GM12878 (cell line): ENCODE measurements around the gene UBE2E1. TPM values are rescaled to one million over a fixed set of nuclear protein-coding genes. Genes with fewer than 3 reads are reported as not detected.

ENCODE experiments used
- ATAC-seq: fragments of 200-7000 bp; cut with Tn5 transposase; 3 replicates; pipeline ENCODE4 v1.9.1; 2020; ENCODE audit warnings: mild to moderate bottlenecking, moderate library complexity
- Bru-seq: library from RNA; stranded (reverse); fragments of 400-500 nt; gene quantifications from one replicate; lab custom pipeline; 2021; lab: Mats Ljungman, UMichigan
- BruChase-seq, 2 experiments: library from RNA; stranded (reverse); fragments of 400-500 nt; gene quantifications; one replicate each; lab custom pipeline; 2021; lab: Mats Ljungman, UMichigan
- BruUV-seq: library from RNA; stranded (reverse); fragments of 400-500 nt; replicated peaks from 2 replicates; lab custom pipeline; 2021; lab: Mats Ljungman, UMichigan
- CTCF ChIA-PET: fragments of 300-600 bp; sonication (Branson Sonifier 250); formaldehyde crosslinking; extraction: SDS; loops from one replicate; lab custom pipeline; 2021; ENCODE audit warnings: inconsistent platforms; lab: Yijun Ruan, JAX
- POLR2A ChIA-PET: fragments of 350-600 bp; formaldehyde crosslinking; extraction: SDS; loops from one replicate; lab custom pipeline; 2021; ENCODE audit warnings: inconsistent platforms; lab: Charles Lee
- RAD21 ChIA-PET: fragments of 300-600 bp; sonication (Branson Sonifier 250); formaldehyde crosslinking; loops from one replicate; lab custom pipeline; 2023; ENCODE audit warnings: antibody characterized with exemption; ENCODE audit not compliant: unreplicated experiment; lab: Charles Lee
- SMC1A ChIA-PET: fragments of 300-600 bp; sonication (Branson Sonifier 250); formaldehyde crosslinking; loops from one replicate; lab custom pipeline; 2023; ENCODE audit not compliant: unreplicated experiment, uncharacterized antibody; lab: Charles Lee
- DNase-seq: peaks from one replicate; pipeline ENCODE4 v3.0.0-alpha.2; 2011; ENCODE audit warnings: low read depth, low spot score
- FAIRE-seq: peaks from 3 replicates; lab custom pipeline; 2011; peaks lifted over from hg19 to GRCh38; lab: Jason Lieb, UNC
- H2AFZ ChIP-seq: 2 replicates; pipeline ENCODE4 v1.6.0; 2011; ENCODE audit warnings: low read depth, low read length, control low read depth; ENCODE audit not compliant: control insufficient read depth
- H3K27ac ChIP-seq: 2 replicates; pipeline ENCODE4 v1.5.1; 2011; ENCODE audit warnings: control low read depth; ENCODE audit not compliant: control insufficient read depth, insufficient read depth
- H3K27me3 ChIP-seq, 2 experiments: replicated peaks in 1 of 2; 2 replicates each; pipeline versions ENCODE4 v1.6.0 to v1.6.1; 2011; ENCODE audit warnings: low read length in 1 of 2; ENCODE audit not compliant: control insufficient read depth in 2 of 2, insufficient read depth in 2 of 2
- H3K36me3 ChIP-seq, 2 experiments: 2 replicates each; pipeline ENCODE4 v1.5.1; 2011; ENCODE audit warnings: low read length in 1 of 2; ENCODE audit not compliant: control insufficient read depth in 2 of 2, insufficient read depth in 2 of 2
- H3K4me1 ChIP-seq: 2 replicates; pipeline ENCODE4 v1.6.1; 2011; ENCODE audit warnings: mild to moderate bottlenecking, low read length, moderate library complexity, mixed read lengths; ENCODE audit not compliant: control insufficient read depth, insufficient read depth
- H3K4me2 ChIP-seq: 2 replicates; pipeline ENCODE4 v1.6.0; 2011; ENCODE audit warnings: control low read depth; ENCODE audit not compliant: control insufficient read depth, insufficient read depth
- H3K4me3 ChIP-seq: fragments of 200-600 bp; sonication (generic); 2 replicates; pipeline ENCODE4 v1.5.1; 2016
- H3K79me2 ChIP-seq: 2 replicates; pipeline ENCODE4 v1.6.0; 2011; ENCODE audit warnings: low read length; ENCODE audit not compliant: control insufficient read depth, insufficient read depth
- H3K9ac ChIP-seq: 2 replicates; pipeline ENCODE4 v1.8.0; 2011; ENCODE audit warnings: low read length, control low read depth, mixed read lengths; ENCODE audit not compliant: control insufficient read depth, insufficient read depth
- H3K9me3 ChIP-seq: replicated peaks from 3 replicates; pipeline ENCODE4 v1.5.1; 2011; ENCODE audit warnings: mild to moderate bottlenecking, low read length; ENCODE audit not compliant: control insufficient read depth, insufficient read depth
- H4K20me1 ChIP-seq: 2 replicates; pipeline ENCODE4 v1.6.0; 2011; ENCODE audit not compliant: control insufficient read depth, insufficient read depth
- E2F8 ChIP-seq: fragments of 450-650 bp; IDR thresholded peaks from 2 replicates; pipeline ENCODE4 v1.6.1; 2018; ENCODE audit warnings: mild to moderate bottlenecking, low read depth, moderate library complexity; ENCODE audit not compliant: partially characterized antibody
- ZNF687 ChIP-seq: fragments of 450-650 bp; IDR thresholded peaks from 2 replicates; pipeline ENCODE4 v1.6.1; 2017; ENCODE audit warnings: mild to moderate bottlenecking, moderate library complexity
- WGBS: methylation state at CpG from one replicate; pipeline ENCODE4 v1.1.6; 2016; ENCODE audit warnings: low lambda C conversion rate; ENCODE audit not compliant: insufficient replicate concordance, insufficient coverage; ENCODE audit errors: missing lambda C conversion rate; 5-methylcytosine and 5-hydroxymethylcytosine counted together
- in situ Hi-C: fragments of 300-500 bp; cut with MboI; formaldehyde crosslinking; loops from 9 replicates; pipeline ENCODE4 v1.14.3; 2018; ENCODE audit warnings: mixed read lengths
- intact Hi-C: fragments of 100-400 bp; cut with micrococcal nuclease; formaldehyde crosslinking; loops from one replicate; pipeline ENCODE4 v1.14.2; 2022; ENCODE audit not compliant: unreplicated experiment
- long read RNA-seq, 2 experiments: library from polyadenylated mRNA; unstranded; transcript quantifications; one replicate each; pipeline ENCODE4 v2.0.0, GENCODE V29; 2019 to 2020
- polyA minus RNA-seq, 3 experiments: library from RNA; depleted of rRNA, polyadenylated mRNA; stranded (reverse); fragments of >200 nt; gene quantifications; 2 replicates each; pipeline ENCODE4 v1.2.3, GENCODE V29; 2011
- polyA plus RNA-seq, 11 experiments: library from polyadenylated mRNA; depleted of rRNA in 4 of 11; unstranded in 6 of 11; stranded (reverse) in 5 of 11; fragments of >200 nt; fragmentation: Nextera tagmentation in 4 of 11; fragmentation: Illumina TruSeq in 1 of 11; extraction: Ambion mirVana in 4 of 11; extraction: Trizol in 1 of 11; gene quantifications; 1 replicate in 1 of 11; 2 replicates in 10 of 11; pipeline versions ENCODE4 v1.2.1 to v1.2.3, GENCODE V29; 2011 to 2016; ENCODE audit warnings: inconsistent platforms in 2 of 11, missing spikeins in 2 of 11, low read depth in 1 of 11
- total RNA-seq, 4 experiments: library from RNA; depleted of rRNA in 3 of 4; stranded (reverse); fragments of >200 nt in 3 of 4; fragmentation: Illumina TruSeq in 1 of 4; extraction: Trizol in 1 of 4; gene quantifications; 2 replicates each; pipeline versions ENCODE4 v1.2.1 to v1.2.3, GENCODE V29; 2013 to 2021
- TF ChIP-seq, protein P1 (sequence below): fragments of 450-650 bp; IDR thresholded peaks from 2 replicates; pipeline ENCODE4 v1.6.1; 2017; ENCODE audit warnings: mild to moderate bottlenecking, moderate library complexity

UBE2E1 gene
- 149 and 156 TPM in 2 replicates for total RNA-seq (2013; cell fraction: nucleolus; rRNA removed)
- total RNA-seq (2014; rRNA removed) (110 and 129 TPM in 2 replicates), total RNA-seq (2014; rRNA removed; fragmentation: Illumina TruSeq; extraction: Trizol) (230 and 236 TPM in 2 replicates), total RNA-seq (2021) (162 and 167 TPM in 2 replicates), polyA plus RNA-seq (2011; rRNA removed) (425 and 698 TPM in 2 replicates), polyA plus RNA-seq (2014; fragmentation: Illumina TruSeq; extraction: Trizol) (282 and 450 TPM in 2 replicates), polyA plus RNA-seq (2014; fragmentation: Nextera tagmentation; extraction: Ambion mirVana) (100 to 1,000 TPM; 113 to 128 TPM), polyA plus RNA-seq (2014; rRNA removed) (159 and 202 TPM in 2 replicates), polyA plus RNA-seq (2016; fragmentation: Nextera tagmentation; extraction: Ambion mirVana) (10 to 100 TPM; 18.7 to 21.8 TPM), polyA minus RNA-seq (2011; rRNA and poly(A)+ RNA removed) (126 and 154 TPM in 2 replicates), Bru-seq, nascent RNA (percentile 97 among the genes with signal in this experiment), BruChase-seq, experiment 1, labeled RNA remaining after a 6-hour chase (percentile 97 among the genes with signal in this experiment), BruChase-seq, experiment 2, labeled RNA remaining after a 2-hour chase (percentile 97 among the genes with signal in this experiment)
- 122 TPM for polyA plus RNA-seq (2011; ENCODE audit: low read depth)
- polyA plus RNA-seq (2011; cell fraction: cytosol; rRNA removed) = 160 and 172 TPM in 2 replicates
- polyA plus RNA-seq (2011; cell fraction: nucleus; rRNA removed) = 186 and 224 TPM in 2 replicates
- 192 and 242 TPM in 2 replicates for polyA plus RNA-seq (2012)
- polyA minus RNA-seq (2011; cell fraction: cytosol; rRNA and poly(A)+ RNA removed) = 57.1 and 82.3 TPM in 2 replicates
- 84.7 and 98.8 TPM in 2 replicates for polyA minus RNA-seq (2011; cell fraction: nucleus; rRNA and poly(A)+ RNA removed)
- long read RNA-seq, experiment 1, partial matches to known transcripts = 0 of 4 reads
- long read RNA-seq, experiment 1, other reads (novel, unspliced or antisense) = 1 of 4 reads
- long read RNA-seq, experiment 2, partial matches to known transcripts = 1 of 11 reads
- long read RNA-seq, experiment 2, other reads (novel, unspliced or antisense) = 4 of 11 reads

DNA sequence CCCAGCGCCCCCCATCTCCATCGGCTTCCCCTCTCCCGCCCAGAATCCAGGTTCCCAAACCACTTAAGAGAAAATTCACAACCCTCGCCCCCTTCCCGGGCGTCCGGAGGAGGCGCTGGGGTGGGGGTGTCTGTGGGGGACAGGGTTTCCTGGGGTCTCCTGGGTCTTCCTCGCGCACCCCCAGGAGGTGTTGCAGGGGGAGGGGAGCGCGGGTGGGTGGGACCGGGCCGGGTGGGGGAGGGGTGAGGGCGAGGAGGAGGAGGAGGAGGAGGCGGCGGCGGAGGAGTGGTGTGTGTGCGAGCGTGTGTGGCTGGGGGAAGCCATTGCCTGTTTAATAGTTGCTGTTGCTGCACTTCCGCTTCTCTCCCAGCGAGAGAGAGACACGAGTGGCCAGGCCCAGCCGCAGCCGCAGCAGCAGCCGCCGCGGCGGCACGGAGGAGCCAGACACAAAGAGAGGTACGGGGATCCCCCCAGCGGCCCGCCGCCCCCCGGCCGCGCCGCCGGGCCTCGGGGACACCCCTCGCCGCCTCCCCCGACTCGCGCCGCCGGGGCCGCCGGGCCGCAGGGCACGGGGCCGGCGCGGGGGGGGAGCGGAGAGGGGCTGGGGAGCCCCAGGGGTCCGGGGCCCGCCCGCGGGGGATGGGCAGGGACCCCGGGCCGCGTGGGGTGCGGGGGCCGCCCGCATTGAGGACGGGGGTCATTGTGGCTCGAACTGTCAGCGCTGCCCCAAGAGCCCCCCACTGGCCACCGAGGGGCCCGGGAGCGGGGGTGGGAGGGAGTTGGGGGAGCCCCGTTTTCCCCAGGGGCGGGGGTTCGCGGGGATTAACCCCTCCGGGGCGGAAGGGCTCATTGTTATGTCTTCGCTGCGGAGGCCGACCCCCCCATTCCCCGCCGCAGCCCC is at the start of gene UBE2E1:
TSS of gene UBE2E1 (plus strand) at position 323 of the 901 bp plus-strand sequence. CDS start 1,315 bp downstream, outside the sequence.
- peak; percentile 71 for ATAC-seq
- POLR2A ChIA-PET = interaction anchor here (2.7 to 7.5 kb wide), 2 partner anchors 23 to 111 kb away, joined by 11 to 92 read pairs; partner anchors contain the start of genes NKIRAS1 and RPL15
- Histone ChIP-seq H2AFZ (peak within 1 kb of the TSS; percentile 89), H3K79me2 (peaks cover 49% of the 10 kb centered on the region), H3K27me3 (no peaks in the 10 kb centered on the region), H3K4me1 (peaks cover 8% of the 10 kb centered on the region), H3K36me3 (no peaks in the 10 kb centered on the region), H3K4me3 (peak within 1 kb of the TSS; percentile 98), H3K4me2 (peak within 1 kb of the TSS; percentile 94), H3K9me3 (no peaks in the 10 kb centered on the region), H3K9ac (peak within 1 kb of the TSS; percentile 84), H3K27ac (peak within 1 kb of the TSS; percentile 82), H4K20me1 (no peaks in the 10 kb centered on the region)
- SMC1A ChIA-PET = no interaction called here
- peak; percentile 52 for FAIRE-seq
- CTCF ChIA-PET = interaction anchor here (0.9 kb wide), 1 partner anchor 28 kb away, joined by 4 read pairs; no protein-coding TSS in a partner anchor
- DNase-seq = no peak
- BruUV-seq = no TSS peak
- WGBS = 0% methylated on average over 20 of the region's 82 CpGs
- in situ Hi-C loops = no loop called here
- intact Hi-C loops = loop anchor here (5.0 to 10.0 kb wide), 7 partner anchors 61 to 1241 kb away; partner anchors contain the start of gene UBE2E2
- RAD21 ChIA-PET = interaction anchor here (1.0 to 7.8 kb wide), 4 partner anchors 22 to 149 kb away, joined by 3 to 96 read pairs (median 16); no protein-coding TSS in a partner anchor
- TF ChIP-seq E2F8 (no peak), ZNF687 (peak; percentile 67)
- TF ChIP-seq, protein P1, sequence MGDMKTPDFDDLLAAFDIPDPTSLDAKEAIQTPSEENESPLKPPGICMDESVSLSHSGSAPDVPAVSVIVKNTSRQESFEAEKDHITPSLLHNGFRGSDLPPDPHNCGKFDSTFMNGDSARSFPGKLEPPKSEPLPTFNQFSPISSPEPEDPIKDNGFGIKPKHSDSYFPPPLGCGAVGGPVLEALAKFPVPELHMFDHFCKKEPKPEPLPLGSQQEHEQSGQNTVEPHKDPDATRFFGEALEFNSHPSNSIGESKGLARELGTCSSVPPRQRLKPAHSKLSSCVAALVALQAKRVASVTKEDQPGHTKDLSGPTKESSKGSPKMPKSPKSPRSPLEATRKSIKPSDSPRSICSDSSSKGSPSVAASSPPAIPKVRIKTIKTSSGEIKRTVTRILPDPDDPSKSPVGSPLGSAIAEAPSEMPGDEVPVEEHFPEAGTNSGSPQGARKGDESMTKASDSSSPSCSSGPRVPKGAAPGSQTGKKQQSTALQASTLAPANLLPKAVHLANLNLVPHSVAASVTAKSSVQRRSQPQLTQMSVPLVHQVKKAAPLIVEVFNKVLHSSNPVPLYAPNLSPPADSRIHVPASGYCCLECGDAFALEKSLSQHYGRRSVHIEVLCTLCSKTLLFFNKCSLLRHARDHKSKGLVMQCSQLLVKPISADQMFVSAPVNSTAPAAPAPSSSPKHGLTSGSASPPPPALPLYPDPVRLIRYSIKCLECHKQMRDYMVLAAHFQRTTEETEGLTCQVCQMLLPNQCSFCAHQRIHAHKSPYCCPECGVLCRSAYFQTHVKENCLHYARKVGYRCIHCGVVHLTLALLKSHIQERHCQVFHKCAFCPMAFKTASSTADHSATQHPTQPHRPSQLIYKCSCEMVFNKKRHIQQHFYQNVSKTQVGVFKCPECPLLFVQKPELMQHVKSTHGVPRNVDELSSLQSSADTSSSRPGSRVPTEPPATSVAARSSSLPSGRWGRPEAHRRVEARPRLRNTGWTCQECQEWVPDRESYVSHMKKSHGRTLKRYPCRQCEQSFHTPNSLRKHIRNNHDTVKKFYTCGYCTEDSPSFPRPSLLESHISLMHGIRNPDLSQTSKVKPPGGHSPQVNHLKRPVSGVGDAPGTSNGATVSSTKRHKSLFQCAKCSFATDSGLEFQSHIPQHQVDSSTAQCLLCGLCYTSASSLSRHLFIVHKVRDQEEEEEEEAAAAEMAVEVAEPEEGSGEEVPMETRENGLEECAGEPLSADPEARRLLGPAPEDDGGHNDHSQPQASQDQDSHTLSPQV = no peak
